ENCODE results near the gene PRIM2.
"Not testable (repeated sequence)": the region's sequence is repeated elsewhere in the genome, so short reads cannot be mapped to it uniquely, and the experiment has no call there.

PRIM2 gene

GRCh38 chr6:57515171-57515570 is 197.7 kb downstream of the PRIM2 start:
- not testable (repeated sequence) for DNase-seq

DNA sequence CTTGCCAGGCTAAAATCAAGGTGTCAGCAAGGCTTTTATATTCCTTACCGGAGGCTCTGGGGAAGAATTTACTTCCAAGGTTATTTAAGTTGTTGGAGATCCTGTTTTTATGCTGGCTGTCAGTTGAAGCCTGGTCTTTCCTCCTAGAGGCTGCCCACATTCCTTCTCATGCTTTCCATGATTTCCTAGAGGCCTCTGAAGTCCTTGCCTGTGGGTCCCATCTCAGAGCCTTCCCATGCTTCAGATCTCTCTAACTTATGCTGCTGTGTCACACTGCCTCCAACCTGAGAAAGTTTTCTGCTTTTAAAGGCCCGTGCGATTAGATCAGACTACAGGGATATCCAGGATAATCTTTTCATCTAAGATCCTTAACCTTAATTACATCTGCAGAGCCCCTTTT is 198.4 kb downstream of the PRIM2 start:
- not testable (repeated sequence) for DNase-seq

DNA sequence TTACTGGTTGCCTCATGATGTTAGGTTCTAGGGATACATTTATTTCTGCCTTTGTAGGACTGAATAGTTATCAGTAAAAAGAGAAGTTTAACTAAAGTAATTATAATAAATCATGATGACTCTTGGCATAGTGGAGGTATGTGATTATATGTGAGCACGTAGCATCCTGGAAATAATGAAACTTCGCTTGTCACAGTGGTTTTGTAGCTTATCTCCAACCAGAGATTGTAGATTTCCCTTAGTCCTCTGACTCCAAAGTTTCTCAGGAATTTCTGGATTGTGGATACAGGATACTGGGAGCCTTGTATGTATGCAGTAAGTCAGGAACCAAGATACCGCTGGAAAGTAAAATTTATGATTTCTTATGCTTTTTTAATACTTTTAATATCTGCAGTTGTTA is 199.3 kb downstream of the PRIM2 start:
- DNase-seq = not testable (repeated sequence)

DNA sequence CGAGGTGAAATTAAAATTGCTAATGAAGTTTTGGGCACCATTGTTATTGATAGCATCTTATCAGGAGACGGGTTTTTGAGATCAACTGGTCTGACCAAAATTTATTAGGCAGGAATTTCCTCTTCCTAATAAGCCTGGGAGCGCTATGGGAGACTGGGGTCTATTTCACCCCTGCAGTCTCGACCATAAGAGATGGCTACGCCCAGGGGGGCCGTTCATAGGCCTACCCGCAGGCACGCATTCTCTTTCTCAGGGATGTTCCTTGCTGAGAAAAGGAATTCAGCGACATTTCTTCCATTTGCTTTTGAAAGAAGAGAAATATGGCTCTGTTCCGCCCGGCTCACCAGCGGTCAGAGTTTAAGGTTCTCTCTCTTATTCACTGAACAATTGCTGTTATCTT is 201.8 kb downstream of the PRIM2 start:
- not testable (repeated sequence) for DNase-seq

GRCh38 chr6:57521085-57521484 is 203.7 kb downstream of the PRIM2 start:
- DNase-seq = not testable (repeated sequence)

GRCh38 chr6:57523221-57523620 is 205.8 kb downstream of the PRIM2 start:
- DNase-seq = not testable (repeated sequence)

DNA sequence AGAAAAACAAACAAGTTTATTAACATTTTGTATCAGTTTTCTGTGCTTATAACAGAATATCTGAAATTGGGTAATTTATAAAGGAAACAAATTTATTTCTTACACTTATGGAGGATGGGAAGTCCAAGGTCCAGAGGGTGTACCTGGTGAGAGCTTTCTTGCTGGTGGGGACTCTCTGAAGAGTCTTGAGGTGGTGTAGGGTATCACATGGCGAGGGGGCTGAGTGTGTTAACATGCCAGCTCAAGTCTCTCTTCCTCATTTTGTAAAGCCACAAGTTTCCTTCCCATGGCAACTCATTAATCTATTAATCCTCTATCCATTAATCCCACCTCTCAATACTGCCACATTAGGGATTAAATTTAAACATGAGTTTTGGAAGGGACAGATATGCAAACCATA is 212.3 kb downstream of the PRIM2 start:
- not testable (repeated sequence) for DNase-seq

DNA sequence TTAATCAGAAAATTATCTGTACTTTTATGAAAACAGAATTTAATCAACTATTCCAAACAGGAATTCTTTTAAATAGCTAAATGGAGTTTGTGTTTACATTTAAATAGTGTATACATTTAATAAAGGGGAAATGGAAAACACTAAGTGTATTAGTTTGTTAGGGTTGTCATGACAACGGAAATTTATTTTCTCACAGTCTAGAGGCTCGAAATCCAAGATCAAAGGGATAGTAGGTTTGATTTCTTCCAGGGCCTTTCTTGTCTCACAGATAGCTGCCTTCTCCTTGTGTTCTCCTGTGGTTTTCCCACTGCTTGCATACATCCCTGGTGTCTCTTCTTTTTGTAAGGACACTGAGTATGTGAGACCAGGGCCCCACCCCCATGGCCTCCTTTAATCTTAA is 215.2 kb downstream of the PRIM2 start:
- not testable (repeated sequence) for DNase-seq

- DNase-seq = not testable (repeated sequence)
Measured at GRCh38 chr6:57535121-57535520, 217.7 kb downstream of the PRIM2 start.

- not testable (repeated sequence) for DNase-seq
Measured at GRCh38 chr6:57535994-57536393, 218.6 kb downstream of the PRIM2 start.

- DNase-seq = not testable (repeated sequence)
Measured at GRCh38 chr6:57537916-57538315, 220.5 kb downstream of the PRIM2 start.

- DNase-seq = not testable (repeated sequence)
Measured at GRCh38 chr6:57551961-57552360, 234.5 kb downstream of the PRIM2 start.

- not testable (repeated sequence) for DNase-seq
Measured at GRCh38 chr6:57557855-57558254, 240.4 kb downstream of the PRIM2 start.

- not testable (repeated sequence) for DNase-seq
Measured at GRCh38 chr6:57559170-57559569, 241.7 kb downstream of the PRIM2 start.

- not testable (repeated sequence) for DNase-seq
Measured at GRCh38 chr6:57562233-57562632, 244.8 kb downstream of the PRIM2 start.

DNA sequence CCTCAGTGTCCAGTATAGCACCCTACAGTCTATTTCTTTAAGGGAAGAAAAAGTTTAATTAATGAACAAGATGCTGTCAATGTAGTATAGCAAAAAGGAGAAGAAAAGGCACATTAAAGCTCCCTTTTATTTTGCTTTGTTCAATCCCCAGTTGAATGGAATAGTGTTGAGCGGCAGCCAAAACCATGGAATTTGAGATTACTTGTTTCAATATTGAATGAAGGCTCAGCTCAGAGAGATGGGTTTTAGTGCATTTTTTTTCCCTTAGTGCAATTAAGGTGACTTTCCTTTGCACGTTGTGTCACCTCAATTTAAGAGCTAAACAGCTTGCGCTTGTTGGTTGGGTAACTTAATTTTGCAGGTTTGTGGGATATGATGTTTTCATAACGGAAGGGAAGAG is 254.7 kb downstream of the PRIM2 start:
- not testable (repeated sequence) for DNase-seq

GRCh38 chr6:57572844-57573243 is 255.4 kb downstream of the PRIM2 start:
- DNase-seq = not testable (repeated sequence)

DNA sequence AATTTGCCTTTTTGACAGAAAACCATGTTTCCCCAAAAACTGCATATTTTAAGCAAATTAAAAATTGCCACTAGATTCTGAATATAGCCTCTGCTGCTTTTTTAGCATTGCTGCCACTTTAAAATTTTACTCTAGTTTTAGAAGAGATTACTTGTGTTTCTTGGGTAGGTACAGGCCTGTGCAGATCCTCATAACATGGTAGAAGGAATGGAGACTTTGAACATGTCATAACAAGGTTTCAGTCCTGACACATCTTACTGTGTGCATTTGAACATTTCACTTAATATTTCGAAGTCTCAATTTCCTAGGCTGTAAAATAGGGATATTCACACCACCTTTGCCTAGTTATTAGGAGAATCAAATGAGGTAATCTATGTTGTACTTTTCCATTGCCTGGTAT is 259.6 kb downstream of the PRIM2 start:
- DNase-seq = not testable (repeated sequence)

DNA sequence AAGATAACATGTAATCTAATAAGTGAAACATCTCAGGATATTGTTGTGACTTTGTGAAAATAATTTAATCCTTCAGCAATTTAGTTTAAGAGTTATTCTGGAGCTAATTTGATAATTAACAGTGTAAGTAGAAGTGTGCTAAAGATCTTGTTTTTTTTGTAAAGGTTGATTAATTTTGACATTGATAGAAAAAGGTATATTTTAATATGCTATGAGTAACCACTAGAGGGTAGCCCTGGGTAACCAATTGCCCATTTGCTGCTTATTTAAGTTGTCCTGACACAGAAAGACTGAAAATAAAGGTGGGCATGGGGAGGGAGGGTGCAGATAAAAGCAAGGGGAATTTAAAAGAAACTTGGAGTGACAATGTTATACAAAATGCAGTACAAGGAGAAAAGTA is 262.1 kb downstream of the PRIM2 start:
- DNase-seq = not testable (repeated sequence)

DNA sequence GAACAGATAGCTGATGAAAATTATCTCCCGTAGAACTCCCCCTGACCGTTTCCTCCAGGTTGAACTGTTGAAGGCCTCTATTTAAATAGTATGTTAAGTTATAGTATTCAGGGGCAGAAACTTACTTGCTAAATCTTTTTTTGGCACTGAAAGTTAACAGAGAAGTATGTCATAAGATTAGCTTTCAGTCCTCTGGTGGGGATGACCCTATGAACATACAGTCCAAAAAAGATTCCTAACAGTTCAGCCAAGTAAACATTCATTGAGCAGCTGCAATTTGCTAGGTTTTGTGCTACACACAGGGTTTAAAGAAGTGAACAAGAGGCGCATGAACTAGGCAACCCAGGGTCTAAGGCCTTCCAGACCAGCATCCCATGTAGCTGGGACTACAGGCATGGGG is 264.2 kb downstream of the PRIM2 start:
- not testable (repeated sequence) for DNase-seq

GRCh38 chr6:57601105-57601504 is 283.7 kb downstream of the PRIM2 start:
- DNase-seq = not testable (repeated sequence)

DNA sequence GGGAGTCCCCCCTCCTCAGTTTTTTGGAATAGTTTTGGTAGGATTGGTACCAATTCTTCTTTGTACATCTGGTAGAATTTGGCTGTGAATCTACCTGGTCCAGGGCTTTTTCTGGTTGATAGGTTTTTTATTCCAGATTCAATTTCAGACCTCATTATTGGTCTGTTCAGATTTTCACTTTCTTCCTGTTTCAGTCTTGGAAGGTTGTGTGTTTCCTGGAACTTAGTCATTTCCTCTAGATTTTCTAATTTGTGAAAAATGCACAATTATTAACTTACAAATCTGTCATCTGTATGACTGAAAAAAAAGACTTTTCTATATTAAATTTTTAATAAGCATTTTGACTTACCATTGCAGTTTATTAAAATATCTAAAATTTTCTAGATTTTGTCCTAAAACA is 287.9 kb downstream of the PRIM2 start:
- DNase-seq = not testable (repeated sequence)

DNA sequence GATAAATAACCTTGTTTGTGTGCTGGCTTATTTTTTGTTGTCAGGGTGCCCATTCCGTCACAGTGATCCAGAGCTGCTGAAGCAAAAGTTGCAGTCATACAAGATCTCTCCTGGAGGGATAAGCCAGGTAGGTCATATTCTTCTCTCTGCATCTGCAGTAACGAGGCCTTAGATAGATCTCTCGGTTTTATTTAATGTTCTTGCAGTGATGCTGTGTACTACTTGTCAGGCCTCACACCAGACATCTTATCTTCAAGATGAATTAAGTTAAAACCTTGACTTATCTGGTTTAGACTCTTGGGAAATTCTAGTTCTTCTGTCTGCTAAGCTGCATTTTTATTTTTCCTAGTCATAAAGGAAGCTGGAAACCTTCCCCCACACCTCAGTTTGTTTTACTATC is 288.9 kb downstream of the PRIM2 start:
- DNase-seq = not testable (repeated sequence)

DNA sequence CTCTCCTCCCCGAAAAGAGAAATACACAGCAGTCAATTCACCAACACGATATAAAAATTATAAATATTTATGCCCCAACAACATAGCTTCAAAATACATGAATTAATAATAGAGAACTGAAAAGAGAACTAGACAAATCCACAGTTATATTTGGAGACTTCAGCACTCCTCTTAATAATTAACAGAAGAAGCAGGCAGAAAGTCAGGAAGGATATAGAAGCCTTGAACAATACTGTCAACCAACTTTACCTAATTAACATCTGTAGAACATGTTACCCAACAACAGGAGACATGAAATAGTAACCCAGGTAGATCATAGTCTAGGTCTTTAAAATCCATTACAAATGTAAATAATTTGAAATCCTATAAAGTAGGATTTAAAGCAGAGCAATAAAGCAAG is 293.2 kb downstream of the PRIM2 start:
- DNase-seq = not testable (repeated sequence)

- DNase-seq = not testable (repeated sequence)
Measured at GRCh38 chr6:57618959-57619358, 301.5 kb downstream of the PRIM2 start.

- not testable (repeated sequence) for DNase-seq
Measured at GRCh38 chr6:57631773-57632172, 314.3 kb downstream of the PRIM2 start.
